Body of pancreas (tissue), 4 donors: ENCODE data around the gene EMP2.

ENCODE experiments used
- POLR2A ChIP-seq, 3 donors: fragments of 450-650 bp; IDR thresholded peaks; one replicate each; pipeline ENCODE4 v1.6.1; 2016; ENCODE audit warnings: antibody characterized with exemption in 3 of 3, mild to moderate bottlenecking in 2 of 3
- TF ChIP-seq, protein P1 (sequence below), 7 experiments: fragments of 450-650 bp in 4 of 7; fragments of 200-600 bp in 3 of 7; sonication (generic) in 3 of 7; IDR thresholded peaks; one replicate each; pipeline ENCODE4 v1.5.1; 2016 to 2019; ENCODE audit warnings: antibody characterized with exemption in 7 of 7

DNA sequence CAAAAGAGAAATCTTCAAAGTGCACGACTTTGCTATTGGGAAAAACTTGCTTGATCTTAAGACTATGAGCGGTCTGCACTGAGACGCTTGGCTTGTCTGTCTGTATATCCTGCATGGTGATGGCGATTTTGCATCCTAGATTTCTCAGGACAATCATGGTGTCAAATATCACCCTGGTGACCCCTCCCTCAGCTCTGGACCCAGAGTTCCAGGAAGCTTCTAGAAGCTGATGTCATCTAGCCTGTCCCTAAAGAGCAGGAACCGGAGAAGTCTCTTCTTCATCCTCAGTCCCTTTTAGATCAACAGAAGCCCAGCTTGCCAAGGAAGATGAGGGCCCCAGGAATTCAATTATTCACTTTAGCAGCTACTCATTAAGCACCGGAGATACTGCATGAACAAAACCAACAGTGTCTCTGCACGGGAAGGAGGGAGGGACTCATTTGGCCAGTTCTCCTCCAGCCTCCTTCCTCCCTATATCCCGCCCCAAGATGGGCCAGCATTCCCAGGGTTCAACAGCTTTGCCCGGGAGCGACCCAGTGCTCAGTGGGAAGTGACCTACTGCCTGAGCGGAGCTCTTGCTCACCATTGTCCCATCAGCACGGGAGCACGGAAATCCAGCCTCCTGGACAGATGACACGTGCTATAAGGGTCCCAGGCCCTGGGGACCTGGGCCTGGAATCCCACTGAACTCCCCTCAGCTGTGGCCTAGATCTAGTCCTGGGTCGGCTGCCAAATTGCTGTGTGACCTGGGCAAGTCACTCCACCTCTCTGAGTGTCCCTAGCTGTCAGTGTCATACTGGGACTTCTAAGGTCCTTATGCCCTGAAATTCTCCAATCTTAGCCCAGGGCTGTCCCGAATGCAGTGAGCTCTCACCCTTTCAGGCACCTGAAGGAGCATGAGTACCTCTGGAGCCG is 3.8 kb downstream of the EMP2 start:
- TF ChIP-seq, protein P1, sequence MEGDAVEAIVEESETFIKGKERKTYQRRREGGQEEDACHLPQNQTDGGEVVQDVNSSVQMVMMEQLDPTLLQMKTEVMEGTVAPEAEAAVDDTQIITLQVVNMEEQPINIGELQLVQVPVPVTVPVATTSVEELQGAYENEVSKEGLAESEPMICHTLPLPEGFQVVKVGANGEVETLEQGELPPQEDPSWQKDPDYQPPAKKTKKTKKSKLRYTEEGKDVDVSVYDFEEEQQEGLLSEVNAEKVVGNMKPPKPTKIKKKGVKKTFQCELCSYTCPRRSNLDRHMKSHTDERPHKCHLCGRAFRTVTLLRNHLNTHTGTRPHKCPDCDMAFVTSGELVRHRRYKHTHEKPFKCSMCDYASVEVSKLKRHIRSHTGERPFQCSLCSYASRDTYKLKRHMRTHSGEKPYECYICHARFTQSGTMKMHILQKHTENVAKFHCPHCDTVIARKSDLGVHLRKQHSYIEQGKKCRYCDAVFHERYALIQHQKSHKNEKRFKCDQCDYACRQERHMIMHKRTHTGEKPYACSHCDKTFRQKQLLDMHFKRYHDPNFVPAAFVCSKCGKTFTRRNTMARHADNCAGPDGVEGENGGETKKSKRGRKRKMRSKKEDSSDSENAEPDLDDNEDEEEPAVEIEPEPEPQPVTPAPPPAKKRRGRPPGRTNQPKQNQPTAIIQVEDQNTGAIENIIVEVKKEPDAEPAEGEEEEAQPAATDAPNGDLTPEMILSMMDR (IDR thresholded peaks at IDR 0.05) = no peak
- TF ChIP-seq POLR2A (IDR thresholded peaks at IDR 0.05) = no peak
